Testis (tissue), 2 donors: Measurements from ENCODE around the gene GSK3A.
"Not testable (repeated sequence)": the region's sequence is repeated elsewhere in the genome, so short reads cannot be mapped to it uniquely, and the experiment has no call there.

Source experiments
- POLR2A ChIP-seq: fragments of 450-650 bp; IDR thresholded peaks from one replicate; pipeline ENCODE4 v1.6.1; 2017; ENCODE audit warnings: antibody characterized with exemption, mild to moderate bottlenecking, moderate library complexity
- TF ChIP-seq, protein P1 (sequence below), 3 experiments: fragments of 450-650 bp in 2 of 3; fragments of 200-600 bp in 1 of 3; sonication (generic) in 1 of 3; IDR thresholded peaks; one replicate each; pipeline ENCODE4 v1.5.1; 2016 to 2019; ENCODE audit warnings: antibody characterized with exemption in 3 of 3, mild to moderate bottlenecking in 2 of 3, moderate library complexity in 1 of 3

DNA sequence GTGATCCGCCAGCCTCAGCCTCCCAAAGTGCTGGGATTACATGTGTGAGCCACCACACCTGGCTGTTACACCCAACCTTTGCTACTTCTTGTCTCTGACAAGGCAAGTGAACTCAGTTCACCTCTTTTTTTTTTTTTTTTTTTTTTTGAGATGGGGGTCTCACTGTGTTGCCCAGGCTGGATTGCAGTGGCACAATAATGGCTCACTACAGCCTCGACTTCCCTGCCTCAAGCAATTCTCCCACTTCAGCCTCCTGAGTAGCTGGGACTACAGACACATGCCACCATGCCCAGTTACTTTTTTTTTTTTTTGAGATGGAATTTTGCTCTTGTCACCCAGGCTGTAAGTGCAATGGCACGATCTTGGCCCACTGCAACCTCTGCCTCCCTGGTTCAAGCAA lies 15.4 kb upstream of the GSK3A start:
- TF ChIP-seq, protein P1, sequence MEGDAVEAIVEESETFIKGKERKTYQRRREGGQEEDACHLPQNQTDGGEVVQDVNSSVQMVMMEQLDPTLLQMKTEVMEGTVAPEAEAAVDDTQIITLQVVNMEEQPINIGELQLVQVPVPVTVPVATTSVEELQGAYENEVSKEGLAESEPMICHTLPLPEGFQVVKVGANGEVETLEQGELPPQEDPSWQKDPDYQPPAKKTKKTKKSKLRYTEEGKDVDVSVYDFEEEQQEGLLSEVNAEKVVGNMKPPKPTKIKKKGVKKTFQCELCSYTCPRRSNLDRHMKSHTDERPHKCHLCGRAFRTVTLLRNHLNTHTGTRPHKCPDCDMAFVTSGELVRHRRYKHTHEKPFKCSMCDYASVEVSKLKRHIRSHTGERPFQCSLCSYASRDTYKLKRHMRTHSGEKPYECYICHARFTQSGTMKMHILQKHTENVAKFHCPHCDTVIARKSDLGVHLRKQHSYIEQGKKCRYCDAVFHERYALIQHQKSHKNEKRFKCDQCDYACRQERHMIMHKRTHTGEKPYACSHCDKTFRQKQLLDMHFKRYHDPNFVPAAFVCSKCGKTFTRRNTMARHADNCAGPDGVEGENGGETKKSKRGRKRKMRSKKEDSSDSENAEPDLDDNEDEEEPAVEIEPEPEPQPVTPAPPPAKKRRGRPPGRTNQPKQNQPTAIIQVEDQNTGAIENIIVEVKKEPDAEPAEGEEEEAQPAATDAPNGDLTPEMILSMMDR (IDR thresholded peaks at IDR 0.05): not testable (repeated sequence)
- TF ChIP-seq POLR2A: not testable (repeated sequence)
